ENCODE data around the gene ABCG4. TPM values are rescaled to one million over a fixed set of nuclear protein-coding genes. Genes with fewer than 3 reads are reported as not detected.

The ABCG4 gene
- total RNA-seq, 1 experiment from 2014 or later: 0.39 TPM

DNA sequence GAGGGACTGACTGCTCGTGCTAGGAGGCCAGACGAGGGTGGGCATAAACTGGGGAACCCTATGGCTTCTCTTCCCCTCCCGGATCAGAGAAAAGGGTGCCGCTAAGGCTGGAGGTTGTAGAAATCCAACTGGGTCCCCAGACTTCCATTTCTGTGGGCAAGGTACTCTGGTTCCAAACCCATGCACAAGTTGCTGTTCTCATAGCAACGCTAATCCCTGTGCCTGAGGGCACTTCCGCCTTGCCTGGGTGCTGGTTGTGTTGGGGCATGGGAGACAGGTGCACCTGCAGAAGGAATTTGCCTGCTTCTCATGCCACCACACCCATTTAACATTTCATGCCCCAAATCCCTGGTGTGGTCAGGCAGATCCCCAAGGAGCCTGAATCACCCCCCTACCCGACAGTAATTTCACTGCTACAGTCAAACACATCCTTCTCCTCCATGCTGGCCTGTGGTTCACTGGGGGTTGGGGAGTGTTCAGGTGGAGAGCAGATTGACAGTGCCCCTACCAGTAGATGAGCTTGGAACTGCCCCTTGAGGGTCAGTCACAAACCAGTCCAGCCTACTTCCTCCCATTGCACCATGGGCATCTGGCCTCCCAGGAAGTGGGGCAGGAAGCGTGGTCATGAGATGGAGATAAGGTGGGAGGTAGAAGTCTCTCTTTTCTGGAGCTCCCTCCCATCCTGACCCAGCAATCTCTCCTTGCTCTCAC, 40.6 kb upstream of the ABCG4 start:
- ChIA-PET POLR2A (interaction anchor here (0.5 to 0.6 kb wide), 2 partner anchors 12 to 60 kb away, joined by 3 to 13 read pairs; partner anchors contain the start of gene NLRX1), CTCF (interaction anchor here (0.6 to 0.9 kb wide), 2 partner anchors 10 to 25 kb away, joined by 3 to 4 read pairs; no protein-coding TSS in a partner anchor)
- H3K9me3 ChIP-seq (ENCODE audit: control insufficient read depth, insufficient read depth, low read depth, low read length): no peaks in the 10 kb centered on the region
- TF ChIP-seq POLR2AphosphoS5 (IDR thresholded peaks at IDR 0.05; ENCODE audit: low read depth, low read length) (no peak), TCF7L2 (IDR thresholded peaks at IDR 0.05; ENCODE audit: low read depth, low read length) (no peak), SIN3A (IDR thresholded peaks at IDR 0.05; ENCODE audit: borderline replicate concordance, insufficient read depth, low read depth, low read length) (no peak), CTCF (IDR thresholded peaks at IDR 0.05) (no peak)
- ATAC-seq: peak; percentile 14; the same call in 1 of the 2 replicates
- no peaks in the 10 kb centered on the region for H3K36me3 ChIP-seq (ENCODE audit: control insufficient read depth, insufficient read depth, low read length)
- no peak for DNase-seq (ENCODE audit: low read depth, low spot score)
- peak overlapping the region; percentile 75 to 92 for H3K4me3 ChIP-seq (ENCODE audit: low read depth in 2 of 2, low read length in 2 of 2)
- no peaks in the 10 kb centered on the region for H3K27me3 ChIP-seq (ENCODE audit: control insufficient read depth, insufficient read depth, low read length)
- no TSS peak for BruUV-seq (replicated peaks)
- intact Hi-C loops (cut with micrococcal nuclease; ENCODE audit: unreplicated experiment): no loop called here
- in situ Hi-C loops (cut with HindIII; ENCODE audit: low pct_unique_long_range_greater_than_20kb, low sequenced_read_pairs): no loop called here
- H3K4me1 ChIP-seq (ENCODE audit: control insufficient read depth, insufficient read depth, low read length): peaks cover 24% of the 10 kb centered on the region
- peak overlapping the region; percentile 49 for H3K27ac ChIP-seq (ENCODE audit: low read length)

GRCh38 chr11:119108857-119109221, 40.0 kb upstream of the ABCG4 start:
- no peaks in the 10 kb centered on the region for H3K36me3 ChIP-seq (ENCODE audit: control insufficient read depth, insufficient read depth, low read length)
- in situ Hi-C loops (cut with HindIII; ENCODE audit: low pct_unique_long_range_greater_than_20kb, low sequenced_read_pairs): no loop called here
- no peak for TF ChIP-seq CTCF (IDR thresholded peaks at IDR 0.05)
- TF ChIP-seq POLR2AphosphoS5 (IDR thresholded peaks at IDR 0.05; ENCODE audit: low read depth, low read length): no peak
- TF ChIP-seq REST (IDR thresholded peaks at IDR 0.05; ENCODE audit: insufficient read depth in 1 of 2, low read depth in 2 of 2, low read length in 1 of 2): no peak
- TF ChIP-seq SIN3A (IDR thresholded peaks at IDR 0.05; ENCODE audit: borderline replicate concordance, insufficient read depth, low read depth, low read length): no peak
- no peak for TF ChIP-seq TCF7L2 (IDR thresholded peaks at IDR 0.05; ENCODE audit: low read depth, low read length)
- peaks cover 21% of the 10 kb centered on the region for H3K4me1 ChIP-seq (ENCODE audit: control insufficient read depth, insufficient read depth, low read length)
- no peaks in the 10 kb centered on the region for H3K9me3 ChIP-seq (ENCODE audit: control insufficient read depth, insufficient read depth, low read depth, low read length)
- POLR2A ChIA-PET: interaction anchor here (0.5 kb wide), 1 partner anchor 60 kb away, joined by 3 read pairs; the partner anchor contains the start of gene NLRX1
- ATAC-seq (no peak), DNase-seq (ENCODE audit: low read depth, low spot score) (no peak)
- CTCF ChIA-PET: interaction anchor here (0.6 to 1.4 kb wide), 4 partner anchors 10 to 26 kb away, joined by 3 to 4 read pairs (median 3); partner anchors contain the start of gene HINFP
- H3K27ac ChIP-seq (ENCODE audit: low read length): no peak overlapping the region
- no peaks in the 10 kb centered on the region for H3K27me3 ChIP-seq (ENCODE audit: control insufficient read depth, insufficient read depth, low read length)
- BruUV-seq (replicated peaks): no TSS peak
- intact Hi-C loops (cut with micrococcal nuclease; ENCODE audit: unreplicated experiment): no loop called here
- peak overlapping the region in 1 of 2 experiments; percentile 92; a peak in 2 of 4 replicates for H3K4me3 ChIP-seq (ENCODE audit: low read depth in 2 of 2, low read length in 2 of 2)

Data from Panc1 (cell line).